GM21576 (cell line): ENCODE data around the gene CFAP61.
"Not testable (repeated sequence)": the region's sequence is repeated elsewhere in the genome, so short reads cannot be mapped to it uniquely, and the experiment has no call there.

Source experiments
- ATAC-seq: cut with Tn5 transposase; IDR thresholded peaks from one replicate; pipeline ENCODE4 v1.9.1; 2021; ENCODE audit warnings: mild to moderate bottlenecking, moderate library complexity; ENCODE audit not compliant: unreplicated experiment

The CFAP61 gene

DNA sequence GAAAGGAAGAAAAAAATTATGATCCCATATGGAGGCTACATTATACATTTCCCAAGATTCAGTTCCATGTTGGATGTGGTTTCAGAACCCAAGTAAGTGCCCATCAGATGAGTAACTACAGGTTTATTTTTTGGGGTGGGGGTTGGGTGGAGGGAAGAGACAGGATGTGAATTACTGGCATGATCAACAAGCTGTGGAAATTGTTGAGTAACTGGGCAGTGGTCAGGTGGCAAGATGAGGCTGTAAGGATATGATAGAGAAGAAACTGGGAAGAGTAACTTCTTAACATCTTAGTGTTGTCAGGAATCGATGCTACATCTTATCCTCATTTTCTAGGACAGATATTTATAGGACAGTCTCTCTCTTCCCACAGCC, 153.5 kb downstream of the CFAP61 start:
- no peak for ATAC-seq

DNA sequence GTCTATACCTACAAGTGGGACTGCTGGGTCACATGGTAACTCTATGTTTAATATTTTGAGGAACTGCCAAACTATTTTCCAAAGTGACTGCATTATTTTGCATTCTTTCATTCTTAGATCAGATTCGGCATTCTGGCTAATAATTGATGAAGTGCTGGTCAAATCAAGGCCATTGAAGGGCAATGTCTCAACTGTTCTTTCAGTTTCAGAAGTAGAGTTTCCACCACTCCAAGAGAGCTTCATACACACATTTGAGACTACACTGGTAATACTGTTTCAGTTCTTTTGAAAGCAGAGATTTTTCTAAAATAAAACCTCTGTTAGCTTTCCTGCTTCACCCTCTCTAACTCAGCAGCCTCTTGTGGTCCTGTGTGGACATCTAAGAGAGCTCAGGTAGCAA, 154.5 kb downstream of the CFAP61 start:
- ATAC-seq, result no peak

GRCh38 chr20:20207291-20207690, 155.0 kb downstream of the CFAP61 start:
- no peak for ATAC-seq

DNA sequence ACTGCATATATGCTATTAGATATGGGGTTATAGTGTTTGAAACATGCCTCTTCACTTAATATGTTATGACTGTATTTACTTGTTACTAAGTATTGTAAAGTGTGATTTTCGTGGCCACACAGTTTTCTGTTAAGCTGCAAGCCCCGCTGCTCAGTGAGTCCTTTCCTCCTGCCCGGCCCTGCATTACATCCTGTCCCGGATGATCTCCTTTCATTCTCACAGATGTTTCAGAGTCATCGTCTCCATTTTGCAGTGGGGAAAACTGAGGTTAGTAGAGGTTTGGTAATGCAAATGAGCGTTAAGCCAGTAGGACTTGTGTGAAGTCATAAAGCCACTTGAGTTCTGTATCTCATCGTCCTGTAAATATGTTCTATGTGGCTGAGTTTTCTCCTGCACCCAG, 155.5 kb downstream of the CFAP61 start:
- no peak for ATAC-seq

GRCh38 chr20:20209684-20210083, 157.4 kb downstream of the CFAP61 start:
- ATAC-seq, result no peak

- no peak for ATAC-seq
Observed at GRCh38 chr20:20210327-20210726, 158.0 kb downstream of the CFAP61 start.

DNA sequence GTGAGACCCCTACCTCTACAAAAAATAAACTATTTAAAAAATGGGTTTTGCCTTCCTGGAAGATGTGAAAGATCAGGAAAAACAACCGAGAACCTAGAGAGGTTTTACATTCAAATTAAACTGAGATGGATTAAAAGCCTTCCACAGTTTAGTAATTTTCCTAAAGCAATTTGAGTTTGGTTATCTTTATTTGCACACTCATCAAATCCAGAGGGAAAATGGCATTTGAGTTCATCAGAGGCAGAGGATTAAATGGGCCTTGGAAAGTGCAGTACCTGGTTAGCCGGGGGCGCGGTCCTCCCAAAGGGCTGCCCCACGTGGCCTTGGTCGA, 158.6 kb downstream of the CFAP61 start:
- ATAC-seq, result no peak

GRCh38 chr20:20211274-20211987, 159.1 kb downstream of the CFAP61 start:
- no peak for ATAC-seq

GRCh38 chr20:20211988-20212518, 159.7 kb downstream of the CFAP61 start:
- ATAC-seq, result no peak

DNA sequence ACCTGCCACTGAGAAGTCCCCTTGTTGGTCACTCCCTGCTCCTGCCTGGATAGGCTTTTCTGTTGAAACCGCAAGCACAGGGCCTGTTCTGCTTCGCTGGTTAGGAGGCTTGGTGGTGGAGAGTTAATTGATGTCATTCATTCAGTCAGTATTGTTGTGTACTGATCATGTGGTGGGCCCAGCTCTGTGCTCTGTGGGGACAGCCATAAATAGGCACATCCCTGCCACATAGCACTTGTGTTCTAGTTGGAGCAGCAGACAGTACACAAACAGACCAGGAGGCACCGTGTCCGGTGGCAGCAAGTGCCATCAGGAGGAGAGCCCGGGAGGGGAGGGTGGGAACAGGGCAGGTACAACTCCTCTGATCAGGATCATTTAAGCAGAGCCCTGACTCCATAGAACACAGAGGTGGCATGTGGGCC, 160.4 kb downstream of the CFAP61 start:
- no peak for ATAC-seq

GRCh38 chr20:20213526-20214121, 161.3 kb downstream of the CFAP61 start:
- ATAC-seq, result no peak

- ATAC-seq, result no peak
Observed at GRCh38 chr20:20214757-20215275, 162.5 kb downstream of the CFAP61 start.

- ATAC-seq, result no peak
Observed at GRCh38 chr20:20215976-20216727, 163.8 kb downstream of the CFAP61 start.

DNA sequence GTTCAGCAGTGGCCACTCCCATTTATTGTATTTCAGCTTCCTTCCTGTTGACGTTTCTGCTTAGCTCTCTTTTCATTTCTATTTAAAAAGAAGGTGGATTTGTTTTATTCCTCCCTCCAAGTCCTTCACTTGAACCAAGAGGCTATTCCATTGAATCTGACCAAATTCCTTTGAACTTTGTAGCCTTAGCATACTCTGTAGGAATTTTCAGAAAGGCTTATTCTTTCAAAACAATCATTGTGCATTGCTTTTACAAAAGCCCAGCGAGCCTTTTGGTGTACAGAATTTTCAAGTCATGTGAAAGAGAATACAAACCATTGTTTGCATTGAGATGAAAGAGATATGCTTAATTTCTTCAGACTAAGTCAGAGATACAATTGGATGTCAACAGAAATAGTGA, 164.6 kb downstream of the CFAP61 start:
- no peak for ATAC-seq

GRCh38 chr20:20217621-20218020, 165.3 kb downstream of the CFAP61 start:
- no peak for ATAC-seq

- ATAC-seq, result not testable (repeated sequence)
Observed at GRCh38 chr20:20218106-20218505, 165.8 kb downstream of the CFAP61 start.

- no peak for ATAC-seq
Observed at GRCh38 chr20:20219016-20219415, 166.7 kb downstream of the CFAP61 start.

- ATAC-seq, result no peak
Observed at GRCh38 chr20:20220134-20220533, 167.8 kb downstream of the CFAP61 start.

DNA sequence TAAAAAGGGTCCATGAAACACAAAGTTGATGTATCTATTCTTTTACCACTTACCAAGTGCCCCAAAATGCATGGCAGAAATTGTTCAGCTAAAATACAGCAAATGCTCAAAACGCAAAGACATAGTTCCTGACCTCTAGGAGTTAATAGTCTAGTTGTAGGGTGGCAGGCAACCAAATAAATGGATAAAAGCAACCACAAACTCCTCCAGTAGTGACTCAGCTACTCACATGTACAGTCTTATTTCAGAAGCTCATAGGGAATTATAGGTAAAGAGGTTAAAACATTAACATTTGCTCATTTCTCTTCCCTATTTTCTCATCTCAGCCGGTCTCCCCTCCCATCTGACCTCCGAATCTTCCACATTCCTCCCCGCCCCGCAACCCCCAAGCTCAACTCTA, 171.6 kb downstream of the CFAP61 start:
- ATAC-seq, result no peak

GRCh38 chr20:20224806-20225205, 172.5 kb downstream of the CFAP61 start:
- no peak for ATAC-seq

DNA sequence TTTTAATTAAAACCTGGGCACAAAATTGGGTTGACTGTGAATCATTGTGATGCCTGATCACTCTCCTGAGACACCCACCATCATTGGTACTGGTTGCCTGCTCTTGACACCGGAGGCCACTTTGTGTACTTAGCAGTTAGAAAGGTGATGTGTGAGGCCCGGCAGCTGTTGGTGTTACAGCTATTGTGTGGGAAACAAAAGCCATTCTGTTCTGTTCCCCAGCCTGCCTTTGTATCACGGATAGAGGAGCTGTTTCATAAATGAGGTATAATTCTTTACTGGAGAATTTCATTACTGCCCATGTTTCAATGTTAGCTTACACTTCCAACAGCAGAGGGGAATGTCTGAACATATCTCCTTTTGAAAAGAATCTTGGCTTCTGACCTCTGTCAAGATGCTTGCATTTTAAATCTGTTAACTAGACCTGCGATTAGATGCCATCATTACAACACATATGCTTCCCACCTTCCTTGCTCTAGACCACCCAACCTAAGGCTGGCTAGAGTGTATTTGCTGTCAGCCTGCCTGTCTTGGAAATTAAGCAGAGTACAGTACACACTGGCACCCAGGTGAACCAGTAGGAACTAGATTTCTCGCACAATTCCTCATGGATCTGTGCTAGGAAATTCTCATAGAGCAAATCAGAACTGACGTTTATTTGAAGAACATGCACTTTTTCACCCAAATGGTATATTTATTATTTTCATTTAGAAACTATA, 173.2 kb downstream of the CFAP61 start:
- ATAC-seq, result no peak
